Astrocyte of the spinal cord (primary cell): ENCODE measurements around the gene ITPKA.

Experiments
- DNase-seq: peaks from one replicate; pipeline ENCODE4 v3.0.0; 2011; ENCODE audit warnings: low read depth, low spot score
- H3K4me3 ChIP-seq: 2 replicates; pipeline ENCODE4 v1.5.1; 2011; ENCODE audit warnings: low read depth, mild to moderate bottlenecking, low read length, moderate library complexity
- in situ Hi-C: cut with HindIII; loops from 2 replicates; pipeline ENCODE4 v1.10.0; 2017; ENCODE audit warnings: low sequenced_read_pairs
- TF ChIP-seq, protein P1 (sequence below): IDR thresholded peaks from 2 replicates; pipeline ENCODE4 v1.5.1; 2012; ENCODE audit warnings: low read depth, mild to moderate bottlenecking, low read length, inconsistent platforms

Gene ITPKA

DNA sequence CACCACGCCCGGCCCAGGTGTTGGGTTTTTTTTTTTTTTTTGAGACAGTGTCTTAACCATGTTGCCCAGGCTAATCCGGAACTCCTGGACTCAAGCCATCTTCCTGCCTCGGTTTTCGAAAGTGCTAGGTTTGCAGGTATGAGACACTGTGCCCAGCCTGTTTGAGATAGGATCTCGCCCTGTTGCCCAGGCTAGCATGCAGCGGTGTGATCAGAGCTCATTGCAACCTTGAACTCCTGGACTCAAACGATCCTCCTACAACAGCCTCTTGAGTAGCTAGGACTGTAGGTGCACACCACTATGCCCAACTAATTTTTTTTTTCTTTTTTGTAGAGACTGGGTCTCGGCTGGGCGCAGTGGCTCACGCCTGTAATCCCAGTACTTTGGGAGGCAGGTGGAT lies 20.3 kb upstream of the ITPKA start:
- TF ChIP-seq, protein P1, sequence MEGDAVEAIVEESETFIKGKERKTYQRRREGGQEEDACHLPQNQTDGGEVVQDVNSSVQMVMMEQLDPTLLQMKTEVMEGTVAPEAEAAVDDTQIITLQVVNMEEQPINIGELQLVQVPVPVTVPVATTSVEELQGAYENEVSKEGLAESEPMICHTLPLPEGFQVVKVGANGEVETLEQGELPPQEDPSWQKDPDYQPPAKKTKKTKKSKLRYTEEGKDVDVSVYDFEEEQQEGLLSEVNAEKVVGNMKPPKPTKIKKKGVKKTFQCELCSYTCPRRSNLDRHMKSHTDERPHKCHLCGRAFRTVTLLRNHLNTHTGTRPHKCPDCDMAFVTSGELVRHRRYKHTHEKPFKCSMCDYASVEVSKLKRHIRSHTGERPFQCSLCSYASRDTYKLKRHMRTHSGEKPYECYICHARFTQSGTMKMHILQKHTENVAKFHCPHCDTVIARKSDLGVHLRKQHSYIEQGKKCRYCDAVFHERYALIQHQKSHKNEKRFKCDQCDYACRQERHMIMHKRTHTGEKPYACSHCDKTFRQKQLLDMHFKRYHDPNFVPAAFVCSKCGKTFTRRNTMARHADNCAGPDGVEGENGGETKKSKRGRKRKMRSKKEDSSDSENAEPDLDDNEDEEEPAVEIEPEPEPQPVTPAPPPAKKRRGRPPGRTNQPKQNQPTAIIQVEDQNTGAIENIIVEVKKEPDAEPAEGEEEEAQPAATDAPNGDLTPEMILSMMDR = no peak
- in situ Hi-C loops = no loop called here
- H3K4me3 ChIP-seq = no peak overlapping the region
- DNase-seq = no peak

DNA sequence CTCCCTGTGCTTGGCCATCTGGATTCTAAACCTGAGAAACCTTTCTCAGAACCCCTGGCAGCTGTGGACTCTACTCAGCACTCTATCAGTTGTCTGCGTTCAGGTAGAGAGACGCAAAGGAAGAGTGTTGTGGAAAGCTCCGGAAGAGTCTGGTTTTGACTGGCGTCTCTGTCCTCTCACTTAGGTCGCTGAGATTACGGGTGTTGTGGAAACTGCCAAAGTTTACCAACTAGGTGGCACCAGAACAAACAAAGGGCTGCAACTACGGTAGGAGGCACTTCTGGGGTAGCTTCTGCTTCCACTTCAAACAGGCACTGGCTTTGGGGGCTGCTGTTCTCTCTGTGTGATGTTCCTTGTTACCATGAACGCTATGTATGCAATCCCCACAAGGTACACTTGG lies 19.2 kb upstream of the ITPKA start:
- in situ Hi-C loops = no loop called here
- DNase-seq = no peak
- H3K4me3 ChIP-seq = no peak overlapping the region
- TF ChIP-seq, protein P1 = no peak

DNA sequence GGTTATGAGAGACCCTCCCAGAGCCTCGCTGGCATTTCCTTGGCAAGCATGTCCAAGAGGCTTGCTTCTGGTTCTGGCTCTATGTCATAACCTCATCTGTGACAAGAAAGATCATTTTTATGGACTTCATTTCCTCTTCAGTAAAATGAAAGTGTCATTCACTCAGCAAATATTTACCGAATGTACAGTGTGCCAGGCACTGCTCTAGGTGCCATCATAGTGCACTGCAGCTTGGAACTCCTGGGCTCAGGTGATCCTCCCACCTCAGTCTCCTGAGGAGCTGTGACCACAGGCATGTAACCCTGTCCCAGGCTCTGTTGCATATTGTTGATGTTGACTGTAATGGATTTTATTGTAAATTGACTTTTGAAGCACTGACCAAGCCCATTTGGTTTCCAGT lies 18.7 kb upstream of the ITPKA start:
- DNase-seq = no peak
- in situ Hi-C loops = no loop called here
- TF ChIP-seq, protein P1 = no peak
- no peak overlapping the region for H3K4me3 ChIP-seq

DNA sequence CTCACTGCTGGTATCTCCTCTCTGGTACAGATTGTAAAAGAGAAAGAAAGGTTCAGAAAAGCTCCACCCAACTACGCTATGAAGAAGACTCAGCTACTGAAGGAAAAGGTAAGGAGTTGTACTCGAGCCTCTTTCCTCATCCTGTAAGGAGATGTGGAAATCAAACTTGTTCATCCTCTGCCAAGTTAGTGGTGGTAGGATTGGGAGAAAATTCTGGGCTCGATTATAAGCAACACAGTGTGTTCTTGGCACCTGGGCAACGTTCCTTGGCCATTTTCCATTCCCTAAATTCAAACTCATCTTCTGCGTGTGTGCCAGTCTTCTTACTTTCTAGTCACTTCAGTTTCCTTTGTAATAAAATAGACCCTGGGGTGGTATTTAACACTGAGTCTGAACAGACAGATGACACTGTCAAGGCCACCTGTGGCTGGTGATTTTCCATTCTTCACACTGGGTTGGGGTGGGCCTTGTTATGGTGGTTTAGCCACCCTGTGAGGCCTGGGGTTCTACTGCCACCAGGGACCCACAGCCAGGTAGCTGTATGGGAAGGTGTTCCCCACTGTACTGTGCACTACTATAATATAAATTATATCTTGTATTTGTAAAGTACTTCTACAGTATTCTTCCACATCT lies 17.1 kb upstream of the ITPKA start:
- no peak overlapping the region for H3K4me3 ChIP-seq
- TF ChIP-seq, protein P1 = no peak
- DNase-seq = no peak
- in situ Hi-C loops = no loop called here

DNA sequence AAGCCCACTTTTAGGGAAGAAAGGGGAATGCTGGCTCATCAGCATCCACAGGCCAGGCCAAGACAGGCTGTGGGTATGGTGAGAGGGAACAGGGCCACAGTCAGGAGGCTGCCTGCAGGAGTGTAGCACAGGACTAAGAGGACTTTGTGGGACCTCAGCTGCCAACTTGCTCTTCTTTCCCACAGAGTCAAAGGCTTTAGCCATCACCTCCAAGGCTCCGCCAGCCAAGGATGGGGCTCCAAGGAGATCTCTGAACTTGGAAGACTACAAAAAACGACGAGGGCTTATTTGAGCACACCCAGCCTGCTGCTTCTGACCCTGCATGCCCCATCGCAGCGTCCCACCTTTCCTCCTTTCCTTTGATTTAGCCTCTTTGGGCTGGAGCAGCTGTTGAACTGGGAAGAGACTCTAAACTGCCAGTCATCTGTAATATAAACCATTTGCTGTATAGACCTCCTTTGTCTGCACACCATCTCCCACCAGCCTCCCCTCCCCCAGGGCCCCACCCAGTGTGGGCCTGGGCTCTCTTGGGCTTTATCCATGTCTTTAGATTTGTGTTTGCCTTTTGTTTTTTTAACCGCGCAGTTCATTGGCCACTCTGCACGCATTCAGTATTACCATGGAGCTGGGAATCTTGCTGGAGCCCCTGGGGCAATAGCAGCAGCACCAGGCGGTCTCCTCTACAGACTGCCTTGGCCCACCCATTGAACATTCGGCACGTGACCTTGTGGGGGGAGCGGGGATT lies 13.1 kb upstream of the ITPKA start:
- DNase-seq = no peak
- H3K4me3 ChIP-seq = no peak overlapping the region
- in situ Hi-C loops = no loop called here
- TF ChIP-seq, protein P1 = no peak

DNA sequence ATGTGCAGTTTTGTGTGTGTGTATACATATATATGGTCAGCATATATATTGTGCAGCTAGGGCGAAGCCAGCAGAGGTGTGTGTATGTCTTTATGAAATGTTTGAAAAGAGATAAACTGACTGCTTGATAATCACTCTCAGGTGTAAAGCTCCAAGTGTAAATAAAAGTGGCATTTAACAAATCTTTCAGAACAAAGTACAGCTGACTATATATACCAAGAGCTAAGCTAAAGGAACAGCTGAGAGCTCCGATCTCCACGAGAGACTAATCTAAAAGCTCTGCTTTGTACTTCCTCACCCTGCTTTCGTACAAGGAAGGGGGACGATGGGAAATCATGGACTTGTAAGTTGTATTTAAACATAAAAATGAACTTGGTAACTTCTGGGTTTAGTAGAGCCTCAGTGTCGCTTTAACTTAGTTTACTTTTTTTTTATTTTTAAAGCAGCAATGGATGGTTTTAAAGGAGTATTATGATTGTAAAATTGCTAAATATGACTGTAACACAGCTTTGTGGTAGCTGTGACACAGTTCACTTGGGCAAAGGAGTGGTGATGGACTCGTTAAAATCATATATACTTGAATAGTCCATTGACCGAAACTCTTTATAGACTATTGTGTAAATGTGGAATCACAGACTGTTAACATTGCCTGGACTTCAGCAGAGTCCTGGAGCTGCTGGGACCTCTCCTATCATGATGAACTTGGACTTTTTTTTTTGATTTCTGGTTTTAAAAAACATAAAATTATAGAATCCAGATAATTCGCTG lies 11.4 kb upstream of the ITPKA start:
- in situ Hi-C loops = no loop called here
- TF ChIP-seq, protein P1 = no peak
- no peak overlapping the region for H3K4me3 ChIP-seq
- no peak for DNase-seq
